ENCODE results near the gene KCNK2.
A peak's percentile ranks its signal among the peaks of the same experiment; 100 is the strongest.

The KCNK2 gene

DNA sequence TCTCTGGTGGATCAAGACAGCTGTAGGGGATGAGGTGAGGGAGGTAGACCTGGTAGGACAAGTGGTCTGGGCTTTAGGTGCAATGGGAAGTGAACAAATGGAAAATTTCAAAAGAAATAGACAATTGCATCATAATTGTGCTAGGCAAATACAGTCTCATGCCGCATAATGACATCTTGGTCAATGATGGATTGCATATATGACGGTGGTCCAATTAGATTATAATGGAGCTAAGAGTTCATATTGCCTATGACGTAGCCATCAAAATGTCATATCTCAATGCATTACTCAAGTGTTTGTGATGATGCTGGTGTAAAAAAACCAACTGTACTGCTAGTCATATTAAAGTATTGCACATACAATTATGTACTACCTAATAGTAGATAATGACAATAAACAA is 19.0 kb downstream of the KCNK2 start:
- no peak for DNase-seq (ENCODE audit: low read depth)

DNA sequence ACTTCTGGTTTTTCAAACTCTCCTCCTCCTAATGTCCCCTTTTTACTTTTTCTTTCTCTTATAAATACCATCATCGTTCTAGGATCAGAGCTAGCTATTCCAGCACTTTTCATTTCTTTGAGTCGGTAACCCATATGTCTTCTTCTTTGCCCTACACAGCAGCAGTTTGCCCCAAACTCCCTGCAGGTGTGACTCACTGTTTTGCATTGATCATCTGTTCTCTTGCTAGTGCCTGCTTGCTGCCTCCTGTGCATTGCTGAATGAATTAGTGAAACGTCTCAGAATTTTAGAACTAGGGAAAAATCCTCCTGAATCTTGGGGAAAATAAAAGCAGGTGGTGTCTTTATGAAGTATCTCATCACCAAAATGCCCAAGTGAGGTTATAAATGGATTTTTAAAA is 21.7 kb downstream of the KCNK2 start:
- DNase-seq (ENCODE audit: low read depth): no peak

DNA sequence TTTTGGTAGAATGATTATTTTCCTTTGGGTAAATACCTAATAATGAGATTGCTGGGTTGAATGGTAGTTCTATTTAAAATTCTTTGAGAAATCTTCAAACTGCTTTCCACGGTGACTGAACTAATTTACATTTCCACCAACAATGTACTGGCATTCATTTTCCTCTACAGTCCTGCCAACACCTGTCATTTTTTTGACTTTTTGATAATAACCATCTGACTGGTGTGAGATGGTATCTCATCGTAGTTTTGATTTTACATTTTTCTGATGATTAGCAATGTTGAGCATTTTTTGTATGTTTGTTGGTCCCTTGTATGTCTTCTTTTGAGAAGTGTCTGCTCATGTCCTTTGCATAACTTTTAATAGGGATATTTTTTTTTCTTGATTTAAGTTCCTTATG is 23.5 kb downstream of the KCNK2 start:
- no peak for DNase-seq (ENCODE audit: low read depth)

DNA sequence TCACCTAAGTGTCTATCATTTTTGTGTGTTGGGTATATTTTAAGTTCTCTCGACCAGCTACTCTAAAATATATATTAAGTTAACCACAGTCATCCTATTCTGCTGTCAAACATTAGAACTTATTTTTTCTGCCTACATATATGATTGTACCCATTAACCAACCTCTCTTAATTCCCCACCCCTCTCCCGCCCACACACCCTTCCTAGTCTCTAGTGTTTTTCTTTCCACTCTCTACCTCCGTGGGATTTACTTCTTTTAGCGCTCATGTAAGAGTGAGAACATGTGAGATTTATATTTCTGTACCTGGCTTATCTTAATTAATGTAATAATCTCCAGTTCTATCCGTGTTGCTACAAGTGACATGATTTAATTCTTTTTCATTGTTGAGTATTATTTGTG is 26.6 kb downstream of the KCNK2 start:
- no peak for DNase-seq (ENCODE audit: low read depth)

DNA sequence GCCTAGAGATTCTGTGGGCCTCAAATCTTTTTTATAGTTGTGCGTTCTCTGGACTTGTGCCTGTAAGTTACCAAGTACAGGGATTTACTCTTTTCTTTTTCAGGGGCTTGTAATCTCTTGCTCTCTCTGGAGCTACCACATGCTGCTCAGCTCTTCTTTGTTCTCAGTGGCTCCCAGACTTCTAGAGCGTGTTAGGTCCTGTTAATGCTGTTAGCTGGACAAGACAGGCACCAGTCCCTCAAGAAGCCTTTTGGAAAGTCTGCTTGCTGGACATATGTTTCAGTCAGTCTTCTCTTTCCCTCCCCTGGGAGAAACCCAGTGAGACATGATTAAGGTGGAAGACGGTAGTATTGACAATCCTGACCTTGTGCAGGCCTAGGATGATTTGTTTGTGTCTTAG is 29.4 kb downstream of the KCNK2 start:
- no peak for DNase-seq (ENCODE audit: low read depth)

DNA sequence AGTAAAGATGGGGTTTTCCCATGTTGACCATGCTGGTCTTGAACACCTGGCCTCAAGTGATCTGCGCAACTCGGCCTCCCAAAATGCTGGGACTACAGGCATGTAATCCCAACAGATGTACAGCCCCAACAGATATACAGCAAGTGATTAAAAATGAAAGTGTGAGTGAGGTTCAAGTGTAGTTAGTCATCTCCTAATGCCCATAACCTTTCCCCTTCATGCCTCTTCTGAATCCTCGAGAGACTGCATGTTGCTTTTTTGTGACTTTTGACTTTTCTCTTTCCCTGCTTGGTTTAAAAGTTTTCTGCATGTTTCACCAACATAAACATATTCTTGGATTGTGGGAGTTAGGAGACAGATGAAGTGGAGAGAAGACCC is 31.2 kb downstream of the KCNK2 start:
- no peak for DNase-seq (ENCODE audit: low read depth)

DNA sequence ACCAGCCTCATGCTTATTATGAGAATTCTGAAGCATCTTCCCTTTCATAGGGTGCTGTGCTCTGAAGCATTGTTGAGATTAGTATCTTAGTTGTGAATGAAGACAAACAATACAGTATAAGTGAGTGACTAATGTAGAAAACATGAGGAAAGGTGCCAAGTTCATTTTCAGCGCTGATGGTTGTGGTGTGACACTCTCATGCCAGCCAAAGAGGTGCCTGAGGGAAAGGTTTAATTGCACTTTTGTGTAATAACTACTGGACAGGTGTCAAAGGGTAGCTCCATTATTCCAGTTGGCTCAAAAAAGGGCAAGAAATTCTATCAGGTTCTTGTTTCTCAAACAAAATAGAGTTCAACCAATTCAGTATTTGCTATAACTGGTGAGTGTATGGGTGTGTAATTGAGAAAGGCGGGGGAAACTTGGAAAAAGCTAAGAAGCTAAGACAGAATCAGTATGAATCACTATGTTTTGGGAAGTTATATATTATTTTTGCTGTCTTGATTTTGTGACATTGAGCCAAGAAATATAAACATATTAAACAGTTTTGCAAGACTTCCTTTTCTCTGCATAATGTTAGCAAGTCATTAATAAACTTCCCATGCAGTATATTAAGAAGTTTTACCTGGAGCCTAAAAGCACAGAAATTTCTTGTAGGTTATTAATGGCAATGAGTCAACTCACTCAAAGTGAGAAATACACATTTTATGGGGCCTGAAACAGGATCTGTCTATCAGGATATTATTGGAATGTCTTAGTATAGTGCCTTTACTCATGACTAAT is 31.8 kb downstream of the KCNK2 start:
- peak; percentile 79 for DNase-seq (ENCODE audit: low read depth)

DNA sequence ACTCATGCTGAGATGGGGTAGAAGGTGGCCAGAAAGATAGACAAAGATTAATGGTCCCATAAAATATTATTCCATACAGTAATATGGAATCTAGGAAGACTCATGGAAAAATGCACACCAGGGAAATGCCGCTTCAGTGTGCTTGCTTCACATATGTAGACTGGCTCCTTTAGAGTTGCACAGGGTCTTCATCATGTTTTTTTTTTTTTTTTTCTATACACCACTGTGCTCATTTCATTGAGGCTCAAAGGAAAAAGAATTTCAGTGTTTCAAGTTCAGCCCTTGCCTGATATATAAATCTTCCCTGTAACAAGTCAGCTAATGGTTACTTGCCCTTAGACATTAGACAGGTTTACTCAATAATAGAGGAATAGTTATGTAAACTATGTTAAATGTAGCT is 33.2 kb downstream of the KCNK2 start:
- DNase-seq (ENCODE audit: low read depth): no peak

DNA sequence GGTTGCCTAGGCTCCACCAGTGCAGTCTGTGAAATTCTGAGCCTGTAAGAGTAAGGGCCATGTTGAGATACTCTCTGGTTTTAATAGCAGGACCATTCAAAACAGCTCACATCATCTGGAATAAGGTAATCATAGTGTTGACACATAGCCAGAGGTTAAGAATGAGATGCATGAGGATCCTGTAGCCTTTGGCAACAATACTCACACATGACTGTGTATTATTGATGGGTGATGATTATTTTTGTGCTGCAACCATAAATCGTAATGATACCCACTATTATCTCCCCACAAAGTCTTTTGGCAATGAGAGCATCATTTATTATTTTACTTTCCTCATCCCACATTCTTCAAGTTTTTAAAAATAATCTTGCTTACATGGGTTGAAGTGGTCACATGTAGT is 35.5 kb downstream of the KCNK2 start:
- DNase-seq (ENCODE audit: low read depth): no peak

DNA sequence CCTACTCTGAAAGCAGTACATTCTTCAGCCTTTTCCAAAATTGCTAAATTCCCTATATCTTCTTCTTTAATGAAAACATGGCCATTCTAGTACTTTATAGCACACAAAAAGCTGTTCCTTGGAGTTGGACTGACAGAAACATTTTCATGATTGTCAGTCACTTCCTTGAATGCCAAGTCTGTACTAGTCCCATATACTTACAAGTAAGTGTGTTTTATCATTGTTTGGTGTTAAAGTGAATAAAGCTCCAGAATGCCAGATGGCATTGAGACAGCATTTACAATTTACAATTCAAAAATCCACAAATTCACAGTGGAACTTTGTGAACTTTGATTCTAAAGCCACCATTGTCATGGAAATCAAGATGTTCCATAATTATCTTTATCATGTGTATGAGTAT is 36.5 kb downstream of the KCNK2 start:
- DNase-seq (ENCODE audit: low read depth): no peak

DNA sequence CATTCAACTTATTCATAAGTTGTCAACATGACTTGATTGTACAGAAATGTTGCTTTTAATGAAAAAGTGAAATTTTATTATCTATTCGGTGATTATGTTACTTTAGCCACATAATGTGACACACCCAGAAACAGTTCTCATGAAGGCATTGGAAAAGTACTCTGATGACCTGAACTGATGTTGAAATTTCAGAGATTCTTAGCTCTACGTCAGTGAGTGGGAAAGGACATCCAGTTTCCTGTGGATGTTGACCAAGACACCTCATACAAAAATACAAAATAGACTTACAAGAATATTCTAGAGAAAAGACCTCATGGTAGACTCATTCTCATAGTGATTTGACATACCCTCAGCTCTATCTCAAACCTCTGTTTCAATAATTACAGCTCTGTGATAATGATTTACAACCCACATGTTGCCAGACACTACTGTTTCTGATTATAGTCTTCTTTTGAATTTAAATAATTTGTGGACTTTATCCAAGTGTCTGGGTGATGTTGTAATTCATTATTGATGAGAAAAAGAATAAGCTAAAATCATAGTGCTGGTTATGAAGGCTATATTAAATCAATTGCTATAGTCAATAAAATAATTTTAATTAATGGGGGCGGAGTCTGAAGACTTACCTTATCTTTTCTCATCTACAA is 37.3 kb downstream of the KCNK2 start:
- no peak for DNase-seq (ENCODE audit: low read depth)

DNA sequence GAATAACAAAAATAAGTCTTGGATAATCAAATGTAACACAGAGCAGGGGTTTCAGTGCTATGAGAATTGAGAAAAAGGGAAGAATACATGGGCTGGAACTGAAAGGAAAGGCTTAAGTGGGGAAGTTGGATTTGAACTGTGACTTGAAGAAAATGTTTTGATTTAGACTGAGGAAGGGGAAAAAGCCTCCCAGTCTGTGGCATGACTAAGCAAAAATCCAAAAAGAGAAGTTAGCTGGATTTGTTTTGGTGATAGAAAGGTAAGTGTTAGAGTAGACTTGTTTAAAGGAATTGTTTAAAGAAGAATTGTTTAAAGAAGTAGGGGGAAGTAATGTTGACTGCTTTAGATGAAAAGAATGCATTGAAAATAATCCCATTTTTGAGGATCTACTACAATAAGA is 46.0 kb downstream of the KCNK2 start:
- DNase-seq (ENCODE audit: low read depth): no peak

DNA sequence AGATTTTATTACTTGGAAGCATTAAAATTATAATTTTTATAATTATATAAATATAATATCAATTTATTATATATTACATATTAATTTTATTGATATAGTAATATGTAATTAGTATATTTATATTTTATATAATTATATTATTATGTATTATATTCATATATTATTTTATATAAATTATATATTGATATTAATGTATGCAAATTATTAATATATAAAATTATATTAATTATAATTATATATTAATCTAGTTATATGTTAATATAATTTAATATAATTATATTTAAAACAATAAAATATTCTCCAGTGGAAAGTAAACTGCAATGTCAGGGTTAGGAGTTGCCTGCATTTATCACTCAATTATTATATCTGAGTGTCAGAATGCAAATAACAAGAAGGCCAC is 48.8 kb downstream of the KCNK2 start:
- DNase-seq (ENCODE audit: low read depth): no peak

DNA sequence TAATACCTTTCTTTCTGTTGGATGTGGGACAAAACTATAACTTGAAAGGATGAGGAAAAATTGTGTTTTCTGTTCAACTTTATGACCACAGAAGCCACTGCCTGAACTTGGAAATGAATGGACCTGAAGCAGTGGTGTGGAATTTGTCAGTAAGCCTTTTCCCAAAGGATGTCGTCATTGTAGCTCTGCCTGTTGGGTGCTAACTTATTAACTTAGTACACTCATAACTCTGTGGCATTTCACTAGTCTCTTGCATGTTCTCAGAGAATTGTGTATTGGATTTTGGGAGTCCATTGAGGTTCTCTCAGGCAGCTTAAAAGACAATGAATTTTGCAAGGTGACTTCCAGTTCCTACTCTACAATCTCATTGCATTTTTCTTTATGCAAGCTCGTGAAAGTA is 49.6 kb downstream of the KCNK2 start:
- no peak for DNase-seq (ENCODE audit: low read depth)

DNA sequence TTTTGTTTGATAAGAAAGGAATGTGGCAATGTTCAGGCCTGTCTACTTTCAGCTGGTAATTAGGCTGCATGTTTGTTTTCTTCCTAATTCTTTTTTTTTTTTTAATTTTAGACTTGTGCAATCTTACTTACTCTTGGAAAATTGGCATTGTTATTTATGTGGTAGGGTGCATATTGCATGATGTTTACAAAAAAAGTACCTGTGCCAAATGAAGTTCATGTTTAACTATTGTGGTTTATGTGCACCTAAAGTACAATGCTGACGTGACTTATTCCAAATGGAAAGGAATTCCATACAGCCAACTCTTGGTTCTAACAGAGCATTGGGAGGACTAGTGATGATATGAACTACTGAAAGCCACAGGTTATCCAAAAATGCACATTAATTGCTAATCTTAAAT is 51.0 kb downstream of the KCNK2 start:
- DNase-seq (ENCODE audit: low read depth): no peak

DNA sequence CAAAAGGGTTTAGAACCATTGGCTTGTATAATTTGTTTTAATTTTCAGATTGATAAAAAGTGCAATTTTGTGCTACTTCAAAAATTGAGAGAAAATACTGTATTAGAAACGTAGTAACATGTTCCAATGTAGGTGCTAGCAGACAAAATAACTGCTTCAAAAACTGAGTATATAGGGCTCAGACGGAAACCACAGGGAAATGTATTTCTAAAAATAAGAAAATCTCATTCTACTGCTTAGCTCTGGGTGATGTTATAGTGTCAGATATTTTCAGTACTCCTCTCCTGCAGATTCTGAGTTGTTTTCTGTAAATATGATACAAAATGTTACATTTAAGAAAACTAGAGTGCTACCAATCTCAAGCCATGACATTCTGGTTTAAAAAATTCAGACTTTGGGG is 55.4 kb downstream of the KCNK2 start:
- DNase-seq (ENCODE audit: low read depth): no peak

DNA sequence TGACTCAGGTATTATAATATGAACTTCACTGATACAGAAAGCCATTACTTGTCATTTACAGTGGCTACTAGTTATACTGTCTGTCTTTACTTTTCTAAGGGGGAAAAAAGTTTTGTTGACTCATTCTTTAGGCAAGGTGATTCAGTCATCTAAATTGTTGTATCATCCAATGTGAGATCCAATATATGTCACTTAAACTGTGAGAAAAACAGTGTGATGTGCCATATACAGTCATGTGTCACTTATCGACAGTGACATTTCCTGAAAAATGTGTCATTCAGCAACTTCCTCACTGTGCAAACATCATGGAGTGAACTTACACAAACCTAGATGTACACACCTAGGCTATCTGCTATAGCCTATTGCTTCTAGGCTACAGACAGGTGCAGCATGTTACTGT is 57.6 kb downstream of the KCNK2 start:
- DNase-seq (ENCODE audit: low read depth): no peak

DNA sequence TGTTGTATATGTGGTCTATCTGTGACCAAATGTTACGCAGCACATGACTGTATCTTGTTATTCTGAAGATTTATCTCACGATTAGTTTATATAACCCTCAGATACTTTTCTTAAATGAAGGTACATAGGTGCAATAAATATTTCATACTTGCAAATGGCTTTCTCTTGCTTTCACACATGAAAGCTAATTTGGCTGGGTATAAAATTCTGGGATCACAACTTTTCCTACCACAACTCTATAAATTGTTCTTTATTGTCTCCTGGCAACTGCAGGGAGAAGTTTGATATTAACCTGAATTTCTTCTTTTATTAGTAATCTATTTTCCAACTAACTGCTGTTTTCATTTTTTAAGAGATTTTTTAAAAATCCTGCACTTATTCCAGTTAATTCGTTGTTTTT is 58.9 kb downstream of the KCNK2 start:
- no peak for DNase-seq (ENCODE audit: low read depth)

DNA sequence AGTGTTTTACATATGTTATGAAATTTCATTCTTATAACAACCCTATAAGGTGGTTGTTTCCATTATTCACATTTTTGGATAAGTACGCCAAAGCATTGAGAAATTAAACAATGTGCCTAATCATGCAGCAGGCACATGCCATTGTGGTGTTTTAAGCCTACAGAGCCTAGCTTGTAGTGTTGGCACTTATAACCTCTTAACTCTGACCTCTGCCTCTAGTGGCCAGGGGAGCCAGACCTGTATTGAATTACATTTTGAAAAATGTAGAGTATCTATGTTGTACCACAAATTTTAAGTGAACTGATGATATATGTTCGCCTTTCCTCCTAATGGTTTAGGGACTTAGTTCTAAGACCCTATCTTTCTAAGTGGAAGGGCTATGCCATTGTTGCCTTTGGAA is 61.0 kb downstream of the KCNK2 start:
- no peak for DNase-seq (ENCODE audit: low read depth)

DNA sequence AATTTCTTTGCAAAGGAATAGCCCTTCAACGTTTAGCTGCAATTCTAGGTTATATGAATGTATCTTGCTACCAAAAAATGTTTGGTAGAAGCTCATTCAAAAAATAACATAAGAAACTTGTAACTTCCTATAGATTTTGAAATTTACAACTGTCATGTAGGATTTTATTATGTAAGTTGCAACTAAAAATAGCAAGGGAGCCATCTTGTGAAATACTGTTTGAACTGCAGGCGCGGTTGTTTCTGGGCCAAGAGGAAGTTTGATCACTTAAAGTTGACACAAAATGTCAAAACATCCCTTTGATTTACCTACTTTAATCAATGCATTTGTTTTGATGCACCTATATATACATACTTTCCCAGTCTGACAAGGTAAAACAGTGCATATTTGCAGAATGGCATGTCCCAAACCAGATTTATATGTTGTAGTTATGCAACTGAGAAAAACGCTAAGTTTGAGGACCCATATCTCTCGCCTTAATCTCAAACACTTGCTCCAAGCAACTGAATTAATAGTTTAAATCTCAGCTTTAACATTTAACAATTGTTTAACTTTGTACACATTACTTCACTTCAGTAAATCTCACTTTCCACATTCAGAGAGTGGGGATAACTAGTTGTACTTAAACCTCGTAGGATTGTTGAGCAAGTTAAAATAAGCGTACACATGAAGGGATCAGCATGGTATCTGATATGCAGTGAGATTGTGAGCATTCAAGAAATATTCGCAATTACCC is 63.9 kb downstream of the KCNK2 start:
- DNase-seq (ENCODE audit: low read depth): no peak

DNA sequence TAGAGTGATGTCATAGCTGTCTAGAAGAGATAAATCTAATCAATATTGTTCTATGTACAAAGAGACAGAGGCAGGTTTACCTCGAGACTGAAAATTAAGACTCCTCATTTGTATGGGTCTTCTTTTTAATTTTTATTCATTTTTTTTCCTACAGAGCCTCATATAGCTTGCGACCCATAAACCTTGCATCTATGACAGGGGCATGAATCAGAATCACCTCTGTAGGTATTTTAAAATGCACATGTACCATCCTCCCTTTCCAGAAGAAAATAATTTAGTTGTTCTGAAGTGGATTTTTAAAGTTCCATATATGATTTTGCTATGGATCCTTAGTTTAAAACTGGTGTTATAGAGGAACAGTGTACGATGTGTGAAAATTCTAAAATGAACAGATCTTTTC is 64.5 kb downstream of the KCNK2 start:
- no peak for DNase-seq (ENCODE audit: low read depth)

DNA sequence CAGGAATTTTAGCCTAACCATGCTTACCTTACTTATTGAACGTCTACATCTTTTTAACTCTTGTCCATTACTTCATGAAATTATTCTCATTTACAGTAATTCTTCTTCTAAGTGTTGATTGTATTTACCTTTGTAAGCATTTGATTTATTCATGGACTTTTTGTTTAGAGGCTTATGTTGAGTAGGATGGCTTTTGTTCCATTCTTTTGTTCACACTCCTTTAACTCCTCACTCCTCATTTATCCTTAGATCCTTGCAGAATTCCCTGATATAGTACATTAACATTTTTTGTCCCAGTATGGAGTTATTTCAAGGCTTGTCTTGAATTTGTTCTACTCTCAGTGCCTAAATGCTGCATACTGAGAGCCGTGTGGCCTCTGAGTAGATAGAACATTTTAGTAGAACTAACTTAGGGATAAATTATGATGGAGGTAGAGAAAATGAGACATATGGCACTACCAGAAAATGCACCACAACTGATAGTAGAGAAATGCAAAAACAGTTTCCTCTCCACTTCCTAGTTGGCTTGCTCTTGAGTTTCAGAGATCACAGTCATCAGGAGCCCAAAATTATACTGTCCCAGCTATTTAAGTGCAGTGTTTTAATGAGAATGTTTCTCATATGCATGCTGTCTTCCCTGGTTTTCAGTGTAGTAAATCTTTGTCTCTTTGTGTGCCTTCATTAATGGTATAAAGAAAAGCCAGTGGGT is 69.5 kb downstream of the KCNK2 start:
- DNase-seq (ENCODE audit: low read depth): no peak

DNA sequence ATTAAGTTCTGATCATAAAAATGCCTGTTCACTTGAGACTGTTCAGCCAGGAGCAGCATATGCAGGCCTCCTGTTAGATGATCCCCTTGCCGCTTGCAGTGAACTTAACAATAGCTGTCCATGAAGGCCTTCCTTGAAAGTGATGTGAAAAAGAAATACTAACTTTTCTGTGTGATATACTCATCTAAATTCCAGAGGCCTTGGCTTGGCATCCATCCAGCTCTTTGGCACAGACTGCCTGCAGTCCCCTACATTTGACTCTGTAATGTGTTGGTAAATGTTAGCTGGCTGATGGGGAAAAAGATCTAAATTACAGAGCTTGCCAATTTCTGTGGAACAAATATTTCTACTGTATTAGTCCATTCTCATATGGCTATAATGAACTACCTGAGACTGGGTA is 73.7 kb downstream of the KCNK2 start:
- no peak for DNase-seq (ENCODE audit: low read depth)

Measured in HS-5 (cell line).